NCI-H446 (cell line): Measurements from ENCODE around the gene FAXDC2.
A peak's percentile ranks its signal among the peaks of the same experiment; 100 is the strongest.
"Not testable (repeated sequence)": the region's sequence is repeated elsewhere in the genome, so short reads cannot be mapped to it uniquely, and the experiment has no call there.

Experiments
- DNase-seq, 2 experiments: peaks; one replicate each; lab custom pipeline; 2025; lab: John Stamatoyannopoulos, UW

The FAXDC2 gene

GRCh38 chr5:154861946-154862345, 11.5 kb upstream of the FAXDC2 start:
- no peak for DNase-seq

- DNase-seq: no peak
Measured at GRCh38 chr5:154860765-154861164, 10.4 kb upstream of the FAXDC2 start.

GRCh38 chr5:154860123-154860522, 9.7 kb upstream of the FAXDC2 start:
- no peak for DNase-seq

- DNase-seq: no peak
Measured at GRCh38 chr5:154858972-154859871, 8.8 kb upstream of the FAXDC2 start.

- DNase-seq: peak; percentile 80 to 97
Measured at GRCh38 chr5:154858297-154858971, 8.0 kb upstream of the FAXDC2 start, which contains the start of gene CNOT8. Gene CNOT8, plus strand, starts transcription at chr5:154858627. Its CDS starts 4,652 bp downstream, at chr5:154863279.

- DNase-seq: peak; percentile 96 to 97
Measured at GRCh38 chr5:154857530-154858296, 7.3 kb upstream of the FAXDC2 start.

- DNase-seq: no peak
Measured at GRCh38 chr5:154851351-154851750, 948 bp upstream of the FAXDC2 start.

GRCh38 chr5:154849791-154850201, 607 bp downstream of the FAXDC2 start:
- no peak for DNase-seq

- no peak for DNase-seq
Measured at GRCh38 chr5:154849264-154849785, 1.1 kb downstream of the FAXDC2 start.

GRCh38 chr5:154844809-154845208, 5.6 kb downstream of the FAXDC2 start:
- DNase-seq: no peak

- DNase-seq: no peak
Measured at GRCh38 chr5:154842689-154843530, 7.5 kb downstream of the FAXDC2 start.

- no peak for DNase-seq
Measured at GRCh38 chr5:154841273-154841661, 9.1 kb downstream of the FAXDC2 start.

GRCh38 chr5:154840435-154841272, 9.7 kb downstream of the FAXDC2 start:
- no peak for DNase-seq

- no peak for DNase-seq
Measured at GRCh38 chr5:154837009-154837901, 13.1 kb downstream of the FAXDC2 start.

GRCh38 chr5:154836225-154836624, 14.2 kb downstream of the FAXDC2 start:
- no peak for DNase-seq

GRCh38 chr5:154835701-154836052, 14.7 kb downstream of the FAXDC2 start:
- DNase-seq: not testable (repeated sequence)

GRCh38 chr5:154834053-154834452, 16.4 kb downstream of the FAXDC2 start:
- DNase-seq: no peak

- DNase-seq: not testable (repeated sequence)
Measured at GRCh38 chr5:154832804-154833203, 17.6 kb downstream of the FAXDC2 start.

- no peak for DNase-seq
Measured at GRCh38 chr5:154831451-154831850, 19.0 kb downstream of the FAXDC2 start.
